ENCODE results near the gene DIDO1. TPM values are rescaled to one million over a fixed set of nuclear protein-coding genes. Genes with fewer than 3 reads are reported as not detected.

DIDO1 gene
- total RNA-seq, 1 experiment from 2014 or later = 85.9 TPM

DNA sequence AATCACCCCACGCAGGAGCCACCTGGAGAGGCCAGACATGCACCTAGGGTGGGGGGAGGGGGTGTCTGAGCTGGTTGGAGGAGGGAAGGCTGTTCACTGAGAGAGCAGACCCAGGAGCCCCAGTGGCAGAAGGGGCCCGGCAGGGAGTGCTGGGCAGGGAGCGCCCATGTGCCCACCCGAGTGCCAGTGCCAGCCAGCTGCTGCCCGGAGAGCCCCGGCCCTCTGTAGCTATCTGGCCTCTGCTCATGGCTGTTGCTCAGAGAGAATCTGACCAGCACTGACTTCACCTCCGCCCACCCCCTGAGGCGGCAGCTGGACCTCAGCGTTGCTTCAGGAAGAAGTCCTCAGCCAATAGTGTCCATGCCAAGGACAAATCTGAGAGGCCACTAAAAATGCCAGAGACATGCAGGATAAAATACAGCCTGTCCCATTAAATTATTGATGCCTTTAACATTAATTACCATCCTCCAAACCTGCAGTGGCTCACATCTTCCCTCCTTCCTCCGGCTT, 49.0 kb upstream of the DIDO1 start:
- Histone ChIP-seq H2BK12ac (ENCODE audit: insufficient read length, low read depth, low read length) (no peak overlapping the region), H2BK20ac (ENCODE audit: low read depth, low read length, poor library complexity, severe bottlenecking) (no peak overlapping the region), H3K14ac (ENCODE audit: insufficient read depth, low read length) (no peak overlapping the region), H2BK5ac (ENCODE audit: insufficient read length, low read length) (no peak overlapping the region), H3T11ph (ENCODE audit: low read length) (no peak overlapping the region), H3K9me3 (ENCODE audit: control insufficient read depth, low read depth, low read length) (no peaks in the 10 kb centered on the region), H3K4me1 (ENCODE audit: insufficient read depth, low read length) (peaks cover 6% of the 10 kb centered on the region), H3K4me2 (ENCODE audit: insufficient read depth, insufficient read length, low read length) (no peak overlapping the region), H2BK120ac (ENCODE audit: low read depth, low read length, poor library complexity, severe bottlenecking) (no peak overlapping the region), H3K79me1 (ENCODE audit: insufficient read depth, low read depth, low read length, poor library complexity, severe bottlenecking) (no peaks in the 10 kb centered on the region), H3K56ac (ENCODE audit: insufficient read length, low read depth, low read length) (no peak overlapping the region), H3K9ac (ENCODE audit: extremely low read depth, insufficient read length, low read length) (no peak overlapping the region), H4K8ac (replicated peaks; ENCODE audit: insufficient read length, low read depth, low read length) (no peak overlapping the region), H4K5ac (ENCODE audit: insufficient read length, low read depth, low read length) (no peak overlapping the region), H2AK5ac (ENCODE audit: insufficient read length, low read length) (no peak overlapping the region), H3K23me2 (ENCODE audit: insufficient read length, low read depth, low read length, poor library complexity, severe bottlenecking) (peaks cover 3% of the 10 kb centered on the region), H2AFZ (ENCODE audit: low read length) (no peak overlapping the region), H3K79me2 (ENCODE audit: insufficient read depth, low read length) (no peaks in the 10 kb centered on the region), H3K27ac (ENCODE audit: insufficient read length, low read depth, low read length) (no peak overlapping the region), H4K20me1 (ENCODE audit: control insufficient read depth, insufficient read depth, insufficient read length) (no peaks in the 10 kb centered on the region), H2BK15ac (ENCODE audit: low read depth, low read length) (no peak overlapping the region), H3K18ac (ENCODE audit: insufficient read length, low read depth, low read length) (no peak overlapping the region), H3K27me3 (ENCODE audit: insufficient read depth, low read length) (peaks cover 7% of the 10 kb centered on the region; the same call in 1 of the 2 replicates), H3K4ac (ENCODE audit: low read depth, low read length) (no peak overlapping the region), H3K23ac (ENCODE audit: insufficient read length, low read depth, low read length) (no peak overlapping the region), H4K91ac (ENCODE audit: insufficient read length, low read depth, low read length) (no peak overlapping the region)
- DNase-seq = no peak
- Mint-ChIP-seq H3K4me3 (peak overlapping the region in 1 of 2 experiments; percentile 53; a peak in 1 of 5 replicates), H3K4me1 (peaks cover 26 to 41% of the 10 kb centered on the region in 2 experiments), H3K36me3 (ENCODE audit: insufficient read depth in 1 of 3, low read depth in 3 of 3) (peaks cover 0 to 3% (median 0%) of the 10 kb centered on the region in 3 experiments; a peak in 1 of 7 replicates), H3K9me3 (peaks cover 3% of the 10 kb centered on the region in 2 experiments; a peak in 2 of 5 replicates), H3K27me3 (ENCODE audit: low read depth) (peaks cover 59% of the 10 kb centered on the region), H3K27ac (no peak overlapping the region)
- WGBS (ENCODE audit: extremely low coverage, insufficient read length, low lambda C conversion rate) = no CpG with 5 or more reads among the region's 10 CpGs
- TF ChIP-seq, protein P1, sequence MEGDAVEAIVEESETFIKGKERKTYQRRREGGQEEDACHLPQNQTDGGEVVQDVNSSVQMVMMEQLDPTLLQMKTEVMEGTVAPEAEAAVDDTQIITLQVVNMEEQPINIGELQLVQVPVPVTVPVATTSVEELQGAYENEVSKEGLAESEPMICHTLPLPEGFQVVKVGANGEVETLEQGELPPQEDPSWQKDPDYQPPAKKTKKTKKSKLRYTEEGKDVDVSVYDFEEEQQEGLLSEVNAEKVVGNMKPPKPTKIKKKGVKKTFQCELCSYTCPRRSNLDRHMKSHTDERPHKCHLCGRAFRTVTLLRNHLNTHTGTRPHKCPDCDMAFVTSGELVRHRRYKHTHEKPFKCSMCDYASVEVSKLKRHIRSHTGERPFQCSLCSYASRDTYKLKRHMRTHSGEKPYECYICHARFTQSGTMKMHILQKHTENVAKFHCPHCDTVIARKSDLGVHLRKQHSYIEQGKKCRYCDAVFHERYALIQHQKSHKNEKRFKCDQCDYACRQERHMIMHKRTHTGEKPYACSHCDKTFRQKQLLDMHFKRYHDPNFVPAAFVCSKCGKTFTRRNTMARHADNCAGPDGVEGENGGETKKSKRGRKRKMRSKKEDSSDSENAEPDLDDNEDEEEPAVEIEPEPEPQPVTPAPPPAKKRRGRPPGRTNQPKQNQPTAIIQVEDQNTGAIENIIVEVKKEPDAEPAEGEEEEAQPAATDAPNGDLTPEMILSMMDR (conservative IDR thresholded peaks at IDR 0.05) = no peak
